Tibial nerve (tissue), 3 donors: ENCODE data around the gene ZBTB7C.

Experiments used
- CTCF ChIP-seq, 5 experiments: fragments of 200-600 bp in 3 of 5; fragments of 450-650 bp in 2 of 5; sonication (generic) in 3 of 5; IDR thresholded peaks; one replicate each; pipeline ENCODE4 v1.5.1; 2016 to 2019; ENCODE audit warnings: antibody characterized with exemption in 5 of 5, mild to moderate bottlenecking in 3 of 5, moderate library complexity in 2 of 5
- POLR2A ChIP-seq, 2 donors: fragments of 450-650 bp; IDR thresholded peaks; one replicate each; pipeline ENCODE4 v1.6.1; 2017; ENCODE audit warnings: antibody characterized with exemption in 2 of 2, mild to moderate bottlenecking in 2 of 2, moderate library complexity in 2 of 2

DNA sequence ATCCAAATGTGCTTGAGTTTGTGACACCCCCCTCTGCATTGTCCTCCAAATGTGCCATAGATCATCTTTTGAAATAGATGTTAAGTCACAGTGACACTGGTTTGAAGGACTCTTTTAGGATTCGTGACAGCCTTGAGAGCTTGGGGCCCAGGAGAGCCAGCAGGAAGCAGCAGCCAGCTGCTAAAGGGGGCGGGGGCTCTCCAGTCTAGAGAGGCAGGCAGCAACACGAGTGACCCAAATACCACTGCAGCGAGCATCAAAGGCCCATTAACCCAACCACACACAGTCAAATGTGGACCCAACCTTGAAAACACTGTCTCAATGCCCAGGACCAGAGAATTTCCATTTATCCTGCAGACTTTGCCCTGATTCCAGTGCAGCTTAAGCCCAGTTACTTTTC lies 75.6 kb downstream of the ZBTB7C start:
- TF ChIP-seq CTCF (IDR thresholded peaks at IDR 0.05) (no peak), POLR2A (IDR thresholded peaks at IDR 0.05) (no peak)
